Stimulated activated CD4-positive, alpha-beta T cell treated with anti-CD3 and anti-CD28 coated beads, Interleukin-12 subunit alpha, Interleukin-12 subunit beta, amount 100 ng/mL, for 48 hours (primary cell): ENCODE data around the gene FAM181A.

Experiments used
- DNase-seq, 3 donors: peaks; one replicate each; pipeline ENCODE4 v3.0.0-alpha.2; 2020; ENCODE audit warnings: low read depth in 2 of 3, low spot score in 1 of 3

Gene FAM181A

DNA sequence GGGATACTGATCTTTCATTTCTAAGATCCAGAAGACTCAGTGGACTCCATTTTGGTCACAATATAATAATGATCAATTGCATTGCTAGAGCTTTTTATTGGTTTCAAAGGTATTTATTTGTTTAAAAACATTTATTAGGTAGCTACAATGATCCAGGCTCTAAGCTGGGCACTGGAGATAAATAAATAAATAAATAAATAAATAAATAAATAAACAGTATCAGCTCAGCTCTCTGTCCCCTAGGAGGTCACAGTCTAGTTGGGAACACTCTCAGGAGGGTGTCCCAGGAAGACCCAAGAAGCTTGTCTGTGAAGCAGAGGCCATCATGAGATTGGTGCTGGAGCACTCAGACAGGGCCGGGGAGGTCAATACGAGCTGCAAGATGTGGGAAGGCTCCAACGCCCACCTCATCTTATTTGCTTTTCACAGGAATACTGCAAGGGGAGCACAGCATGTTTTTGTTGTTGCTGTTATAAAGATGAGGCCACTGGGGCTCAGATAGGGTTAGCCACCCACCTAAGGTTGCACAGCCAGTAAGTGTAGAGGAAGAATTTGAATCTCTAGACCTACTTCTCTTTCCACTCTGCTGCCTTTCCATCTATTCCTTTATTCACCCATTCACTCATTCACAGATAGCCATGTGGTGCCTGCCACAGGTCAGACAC lies 33.8 kb downstream of the FAM181A start:
- DNase-seq: no peak

GRCh38 chr14:93961620-93962019 lies 34.5 kb downstream of the FAM181A start:
- DNase-seq: no peak

GRCh38 chr14:93962701-93963601 lies 35.8 kb downstream of the FAM181A start:
- DNase-seq: no peak

- no peak for DNase-seq
Observed at GRCh38 chr14:93963692-93964091, 36.5 kb downstream of the FAM181A start.

DNA sequence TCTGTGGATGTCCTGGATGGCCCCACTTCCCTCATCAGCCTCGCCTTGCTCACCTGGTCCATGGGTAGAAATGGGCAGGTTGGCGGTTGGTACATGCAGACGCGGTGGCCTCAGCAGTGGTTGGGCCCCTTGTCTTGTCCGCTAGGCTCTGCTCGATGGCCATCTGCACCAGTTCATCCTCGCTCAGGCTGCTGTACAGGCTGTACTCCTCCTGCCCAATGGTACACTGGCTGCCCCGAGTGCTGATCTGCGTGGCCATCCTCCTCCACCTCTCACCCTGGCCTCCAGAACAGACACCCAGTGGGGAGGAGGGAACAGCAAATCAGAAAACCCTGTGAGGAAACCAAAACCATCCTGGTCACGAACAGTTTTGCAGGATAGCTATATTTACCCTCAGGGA lies 37.1 kb downstream of the FAM181A start:
- no peak for DNase-seq

GRCh38 chr14:93964820-93965286 lies 37.7 kb downstream of the FAM181A start:
- DNase-seq: no peak

GRCh38 chr14:93965287-93965821 lies 38.2 kb downstream of the FAM181A start:
- no peak for DNase-seq

- DNase-seq: no peak
Observed at GRCh38 chr14:93965946-93966474, 38.9 kb downstream of the FAM181A start.

GRCh38 chr14:93967637-93968250 lies 40.6 kb downstream of the FAM181A start:
- no peak for DNase-seq

DNA sequence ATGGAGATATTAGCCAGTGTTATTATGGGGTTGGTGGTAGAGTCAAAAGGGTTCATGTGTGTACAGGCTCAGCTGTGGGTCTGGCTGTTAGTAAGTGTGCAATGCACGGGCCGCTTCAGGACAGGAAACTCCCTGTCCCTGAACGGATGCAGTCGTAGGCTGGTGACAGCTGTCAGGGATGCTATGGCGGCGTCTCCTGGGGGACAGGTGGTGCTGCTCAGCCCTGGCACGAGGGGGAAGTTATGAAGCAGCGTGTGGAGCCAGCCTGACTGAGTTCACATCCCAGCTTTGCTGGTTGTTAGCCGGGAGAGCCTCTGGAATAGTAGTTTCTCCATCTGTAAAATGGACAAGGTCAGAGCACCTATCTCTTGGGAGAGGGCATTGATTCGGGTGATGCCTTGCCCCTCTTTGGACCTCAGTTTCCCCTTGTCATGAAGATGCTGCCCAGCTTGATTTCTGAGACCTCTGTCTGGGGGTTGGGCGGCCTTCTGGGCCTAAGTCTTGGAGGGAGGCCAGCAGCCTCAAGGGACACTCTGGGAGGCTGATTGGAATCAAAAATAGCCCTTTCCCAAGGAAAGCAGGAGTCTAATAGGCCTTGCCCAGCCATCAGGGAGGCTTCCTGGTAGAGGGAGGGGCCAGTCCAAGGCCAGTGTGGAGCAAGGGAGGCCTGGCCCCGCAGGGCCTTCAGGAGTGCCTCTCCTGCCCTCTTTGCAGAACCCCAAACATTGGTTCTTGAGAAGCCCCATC lies 42.1 kb downstream of the FAM181A start:
- DNase-seq: no peak

- no peak for DNase-seq
Observed at GRCh38 chr14:93970585-93970964, 43.4 kb downstream of the FAM181A start.

DNA sequence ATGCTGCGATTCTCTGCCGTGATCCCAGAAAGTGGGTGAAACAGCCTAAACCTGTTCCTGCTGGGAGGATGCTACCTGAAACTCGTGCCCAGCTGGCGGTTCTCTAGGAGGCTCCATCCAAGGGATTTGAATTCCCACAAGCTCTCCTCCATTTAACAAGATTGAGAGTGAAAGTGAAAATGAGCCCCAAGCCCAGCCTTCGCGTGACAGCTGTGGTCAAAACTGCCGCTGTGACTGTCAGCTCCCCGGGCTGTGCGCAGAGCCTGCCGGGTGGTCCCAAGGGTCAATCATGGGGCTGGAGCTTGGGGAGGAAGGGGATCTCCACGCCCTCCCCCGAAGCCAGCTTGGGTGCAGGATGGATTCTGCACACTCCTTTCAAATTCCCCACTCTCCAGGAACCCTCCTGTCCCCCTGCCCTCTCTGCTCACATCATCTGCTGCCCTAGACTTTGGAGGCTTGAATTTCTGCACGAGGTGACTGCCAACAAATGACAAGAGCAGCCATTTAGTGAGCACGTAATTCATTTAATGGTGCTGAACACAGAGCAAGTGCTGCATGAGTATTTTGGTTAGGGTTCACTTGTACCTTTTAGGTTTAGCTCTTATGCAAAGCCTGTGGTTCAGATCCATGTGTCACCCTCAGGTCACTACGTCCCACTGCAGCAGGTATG lies 44.0 kb downstream of the FAM181A start:
- peak in 1 of 3 donors; percentile 49 for DNase-seq

DNA sequence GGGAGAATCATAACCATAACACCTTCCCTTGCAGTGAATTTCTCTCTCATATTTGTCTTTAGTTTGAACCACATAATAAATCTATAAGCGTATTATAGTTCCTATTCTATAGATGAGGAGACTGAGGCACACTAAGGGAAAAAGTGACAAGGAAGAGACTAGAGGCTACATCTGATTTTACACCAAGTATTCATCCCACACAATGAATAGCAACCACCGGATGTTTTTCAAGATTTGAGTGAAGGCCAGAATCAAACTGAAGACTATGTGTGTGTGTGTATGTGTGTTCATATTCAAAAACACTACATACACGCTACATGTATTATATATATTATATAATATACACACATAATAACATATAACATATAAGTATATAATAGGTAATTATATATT lies 44.5 kb downstream of the FAM181A start:
- DNase-seq: no peak

DNA sequence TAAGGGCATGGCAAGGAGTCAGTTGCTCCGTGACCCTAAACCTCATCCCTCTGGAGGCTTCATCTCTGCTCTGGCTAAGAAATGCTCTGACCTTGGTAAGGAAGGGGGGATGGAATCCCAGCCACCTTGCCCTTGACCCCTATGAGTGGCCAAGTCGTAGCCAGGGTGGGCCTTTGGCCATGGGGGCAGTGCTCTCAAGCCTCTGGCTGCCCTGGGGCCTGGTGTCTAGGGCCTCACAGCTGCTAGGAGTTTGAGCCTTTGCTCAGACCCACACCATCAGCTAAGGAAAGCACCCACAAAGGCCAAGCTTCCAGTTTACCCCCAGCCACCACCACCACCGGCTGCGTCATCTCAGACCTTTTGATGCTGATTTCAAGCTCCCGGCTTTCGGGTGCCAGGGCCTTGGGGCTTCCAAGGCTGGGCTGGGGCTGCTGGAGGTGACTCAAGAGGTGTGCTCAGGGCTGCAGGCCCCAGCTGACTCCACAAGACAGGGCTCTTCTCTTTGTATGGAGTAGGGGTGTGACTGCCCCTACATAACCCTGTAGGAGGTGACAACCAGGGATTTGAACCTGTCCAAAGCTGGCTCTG lies 45.6 kb downstream of the FAM181A start:
- DNase-seq: no peak

- no peak for DNase-seq
Observed at GRCh38 chr14:93973607-93974006, 46.5 kb downstream of the FAM181A start.

GRCh38 chr14:93974299-93974698 lies 47.2 kb downstream of the FAM181A start:
- no peak for DNase-seq

DNA sequence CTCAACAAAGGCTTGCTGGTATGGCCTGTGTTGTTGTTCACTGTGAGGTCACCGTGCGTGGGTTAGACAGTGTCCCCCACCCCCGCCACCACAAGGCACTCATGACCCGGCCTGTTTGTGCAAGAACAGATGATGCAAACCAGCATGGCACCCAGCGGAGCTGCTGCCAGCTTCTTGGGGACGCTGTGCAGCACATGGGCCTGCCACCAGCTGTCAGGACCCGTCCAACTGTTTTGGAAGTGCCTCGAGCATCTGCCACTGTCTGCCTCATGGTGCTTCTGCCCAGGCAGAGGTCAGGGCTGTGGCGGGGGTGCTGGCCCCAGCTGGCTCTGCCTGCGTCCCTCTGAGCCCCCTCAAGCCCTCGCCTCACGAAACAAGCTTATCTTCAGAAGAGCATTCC lies 47.7 kb downstream of the FAM181A start:
- no peak for DNase-seq

DNA sequence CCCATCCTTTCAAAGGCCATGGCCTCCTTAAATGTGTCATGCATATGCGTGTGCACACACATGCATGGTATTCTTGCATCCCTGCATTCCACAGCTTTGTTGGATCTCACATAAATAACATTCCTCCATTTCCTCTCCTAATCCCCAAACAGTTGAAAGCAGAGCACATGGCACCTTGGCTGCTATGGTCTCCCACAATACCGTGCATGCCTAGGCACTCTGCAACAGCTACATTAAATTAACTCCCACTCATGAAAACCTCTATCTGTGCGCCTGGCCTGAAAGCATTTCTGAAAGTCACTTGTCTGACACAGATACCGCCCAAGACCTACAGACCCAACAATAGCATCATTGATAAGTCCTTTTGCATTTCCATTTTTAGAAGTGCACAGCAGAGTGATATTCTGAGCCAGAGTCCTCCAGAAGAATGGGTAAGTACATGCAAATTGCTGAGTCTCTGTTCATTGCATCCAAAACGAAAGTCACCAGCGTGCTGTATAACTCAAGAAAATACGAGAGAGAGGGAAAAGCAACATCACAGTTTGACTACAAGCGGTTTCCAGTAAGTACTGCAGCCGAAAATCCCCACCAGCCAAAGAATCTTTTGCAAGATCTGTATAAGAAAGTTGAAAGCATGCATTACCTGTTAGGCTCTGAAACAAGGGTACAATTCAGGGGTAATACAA lies 48.8 kb downstream of the FAM181A start:
- no peak for DNase-seq

DNA sequence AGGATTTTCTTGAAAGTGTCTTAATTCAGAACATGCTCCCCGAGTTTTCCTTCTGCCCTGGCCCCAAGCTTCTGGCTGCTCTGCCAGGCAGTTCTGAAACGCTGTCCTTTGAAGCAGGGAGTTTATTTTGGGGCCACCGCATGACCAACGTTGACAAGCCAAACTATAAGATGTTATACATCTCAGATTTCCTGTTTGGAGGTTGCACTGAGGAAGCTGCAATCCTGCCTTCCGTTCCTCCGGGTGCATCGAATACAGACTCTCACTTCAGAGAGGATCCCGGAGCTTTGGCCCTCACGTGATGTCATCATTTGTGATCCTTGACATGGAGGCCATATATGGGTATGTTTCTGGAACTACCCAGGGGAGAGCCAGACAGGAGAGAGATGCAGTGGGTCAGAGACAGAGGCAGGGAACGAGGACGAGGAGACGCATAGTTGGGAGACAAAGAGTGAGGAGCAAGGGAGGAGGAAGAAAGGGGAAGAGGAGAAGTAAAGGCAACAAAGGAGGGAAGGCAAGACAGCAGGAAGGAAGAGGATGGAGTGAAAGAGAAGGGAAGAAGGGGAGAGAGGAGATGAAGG lies 49.4 kb downstream of the FAM181A start, which contains the start of gene ASB2:
TSS of gene ASB2 (minus strand) at position 94 of the 581 bp plus-strand sequence. CDS start 12,031 bp downstream, outside the sequence.
- no peak for DNase-seq
